Measurements from ENCODE around the gene CENPF. TPM values are rescaled to one million over a fixed set of nuclear protein-coding genes. Genes with fewer than 3 reads are reported as not detected.

Gene CENPF
- total and polyA plus RNA-seq, 7 experiments from 2014 or later = 0.83 to 79.9 (median 3.1) TPM

- ChIA-PET POLR2A (interaction anchor here (1.2 kb wide), 1 partner anchor 8 kb away, joined by 3 read pairs; no protein-coding TSS in a partner anchor), CTCF (interaction anchor here (0.8 to 3.1 kb wide), 7 partner anchors 8 to 351 kb away, joined by 3 to 21 read pairs (median 4); no protein-coding TSS in a partner anchor)
- Histone ChIP-seq H3K4me3 (ENCODE audit: low read length) (no peak overlapping the region), H3K4me1 (ENCODE audit: control insufficient read depth in 2 of 2, insufficient read depth in 2 of 2, low read length in 2 of 2) (peaks cover 0 to 45% of the 10 kb centered on the region in 2 donors), H3K27ac (ENCODE audit: low read depth, low read length) (no peak overlapping the region), H3K27me3 (ENCODE audit: control insufficient read depth in 2 of 2, insufficient read depth in 2 of 2, low read length in 2 of 2) (no peaks in the 10 kb centered on the region), H3K36me3 (ENCODE audit: control insufficient read depth in 2 of 3, insufficient read depth in 3 of 3, low read length in 3 of 3) (no peaks in the 10 kb centered on the region), H3K9me3 (ENCODE audit: control insufficient read depth in 2 of 3, low read length in 3 of 3) (no peaks in the 10 kb centered on the region)
- Mint-ChIP-seq H3K27me3 (no peaks in the 10 kb centered on the region), H3K27ac (peak overlapping the region in 6 of 9 donors; percentile 59 to 91 (median 80)), H3K4me1 (peaks cover 4 to 44% (median 10%) of the 10 kb centered on the region in 7 donors), H3K9me3 (peaks cover 0 to 8% (median 0%) of the 10 kb centered on the region in 11 donors), H3K36me3 (peaks cover 0 to 33% (median 2%) of the 10 kb centered on the region in 5 donors), H3K4me3 (peak overlapping the region in 9 of 10 donors; percentile 45 to 82 (median 62))
- intact Hi-C loops (cut with micrococcal nuclease) = loop anchor here (1.0 to 2.0 kb wide), 2 partner anchors 10 to 309 kb away; no protein-coding TSS in a partner anchor
- ATAC-seq (peak; percentile 46), DNase-seq (peak in 5 of 9 donors; percentile 9 to 48 (median 36))
Measured at GRCh38 chr1:214637722-214638458, 34.9 kb downstream of the CENPF start.

GRCh38 chr1:214638459-214638807 lies 35.4 kb downstream of the CENPF start:
- ChIA-PET CTCF (interaction anchor here (0.7 to 3.1 kb wide), 8 partner anchors 8 to 352 kb away, joined by 3 to 21 read pairs (median 4); no protein-coding TSS in a partner anchor), POLR2A (interaction anchor here (1.2 kb wide), 1 partner anchor 8 kb away, joined by 3 read pairs; no protein-coding TSS in a partner anchor)
- peaks cover 0 to 48% of the 10 kb centered on the region in 2 donors for H3K4me1 ChIP-seq (ENCODE audit: control insufficient read depth in 2 of 2, insufficient read depth in 2 of 2, low read length in 2 of 2)
- intact Hi-C loops (cut with micrococcal nuclease) = no loop called here
- H3K9me3 Mint-ChIP-seq = peaks cover 0 to 8% (median 0%) of the 10 kb centered on the region in 11 donors
- H3K4me3 ChIP-seq (ENCODE audit: low read length) = no peak overlapping the region
- no peak overlapping the region for H3K27ac ChIP-seq (ENCODE audit: low read depth, low read length)
- no peaks in the 10 kb centered on the region for H3K36me3 ChIP-seq (ENCODE audit: control insufficient read depth in 2 of 3, insufficient read depth in 3 of 3, low read length in 3 of 3)
- ATAC-seq = no peak
- no peaks in the 10 kb centered on the region for H3K9me3 ChIP-seq (ENCODE audit: control insufficient read depth in 2 of 3, low read length in 3 of 3)
- no peaks in the 10 kb centered on the region for H3K27me3 ChIP-seq (ENCODE audit: control insufficient read depth in 2 of 2, insufficient read depth in 2 of 2, low read length in 2 of 2)
- peak in 1 of 9 donors; percentile 18 for DNase-seq
- peaks cover 0 to 30% (median 2%) of the 10 kb centered on the region in 5 donors for H3K36me3 Mint-ChIP-seq
- peaks cover under 1 to 41% (median 7%) of the 10 kb centered on the region in 7 donors for H3K4me1 Mint-ChIP-seq
- H3K27me3 Mint-ChIP-seq = no peaks in the 10 kb centered on the region
- peak overlapping the region in 5 of 9 donors; percentile 69 to 91 (median 83) for H3K27ac Mint-ChIP-seq
- peak overlapping the region in 8 of 10 donors; percentile 45 to 82 (median 64) for H3K4me3 Mint-ChIP-seq

- no peaks in the 10 kb centered on the region for H3K27me3 Mint-ChIP-seq
- peak overlapping the region in 5 of 9 donors; percentile 32 to 91 (median 83) for H3K27ac Mint-ChIP-seq
- Histone ChIP-seq H3K9me3 (ENCODE audit: control insufficient read depth in 2 of 3, low read length in 3 of 3) (no peaks in the 10 kb centered on the region), H3K4me3 (ENCODE audit: low read length) (no peak overlapping the region), H3K36me3 (ENCODE audit: control insufficient read depth in 2 of 3, insufficient read depth in 3 of 3, low read length in 3 of 3) (no peaks in the 10 kb centered on the region), H3K27ac (ENCODE audit: low read depth, low read length) (no peak overlapping the region), H3K27me3 (ENCODE audit: control insufficient read depth in 2 of 2, insufficient read depth in 2 of 2, low read length in 2 of 2) (no peaks in the 10 kb centered on the region), H3K4me1 (ENCODE audit: control insufficient read depth in 2 of 2, insufficient read depth in 2 of 2, low read length in 2 of 2) (peaks cover 0 to 53% of the 10 kb centered on the region in 2 donors)
- peak overlapping the region in 8 of 10 donors; percentile 29 to 82 (median 64) for H3K4me3 Mint-ChIP-seq
- DNase-seq (no peak), ATAC-seq (no peak)
- peaks cover 0 to 29% (median under 1%) of the 10 kb centered on the region in 5 donors for H3K36me3 Mint-ChIP-seq
- ChIA-PET CTCF (interaction anchor here (0.5 to 3.1 kb wide), 8 partner anchors 9 to 1333 kb away, joined by 3 to 21 read pairs (median 4); no protein-coding TSS in a partner anchor), POLR2A (interaction anchor here (1.2 kb wide), 1 partner anchor 9 kb away, joined by 3 read pairs; no protein-coding TSS in a partner anchor)
- intact Hi-C loops (cut with micrococcal nuclease) = no loop called here
- peaks cover 0 to 13% (median 0%) of the 10 kb centered on the region in 11 donors for H3K9me3 Mint-ChIP-seq
- H3K4me1 Mint-ChIP-seq = peaks cover 6 to 41% (median 10%) of the 10 kb centered on the region in 7 donors
Measured at GRCh38 chr1:214638997-214639396, 36.0 kb downstream of the CENPF start.

GRCh38 chr1:214640431-214641213 lies 37.6 kb downstream of the CENPF start:
- Mint-ChIP-seq H3K9me3 (peaks cover 0 to 29% (median 5%) of the 10 kb centered on the region in 11 donors), H3K4me1 (peaks cover 7 to 35% (median 12%) of the 10 kb centered on the region in 7 donors), H3K4me3 (no peak overlapping the region), H3K36me3 (peaks cover 5 to 28% (median 12%) of the 10 kb centered on the region in 5 donors), H3K27ac (no peak overlapping the region), H3K27me3 (no peaks in the 10 kb centered on the region)
- peaks cover 0 to 54% of the 10 kb centered on the region in 2 donors for H3K4me1 ChIP-seq (ENCODE audit: control insufficient read depth in 2 of 2, insufficient read depth in 2 of 2, low read length in 2 of 2)
- ChIA-PET POLR2A (interaction anchor here (0.6 to 1.7 kb wide), 12 partner anchors 8 to 928 kb away, joined by 3 to 5 read pairs (median 4); partner anchors contain the start of genes CENPF and SMYD2), CTCF (interaction anchor here (0.6 to 3.1 kb wide), 6 partner anchors 8 to 1890 kb away, joined by 3 to 21 read pairs (median 4); no protein-coding TSS in a partner anchor)
- peaks cover 0 to 3% (median 0%) of the 10 kb centered on the region in 3 experiments for H3K9me3 ChIP-seq (ENCODE audit: control insufficient read depth in 2 of 3, low read length in 3 of 3)
- intact Hi-C loops (cut with micrococcal nuclease) = loop anchor here in 1 of 2 donors (1.0 to 5.0 kb wide), 8 partner anchors 8 to 927 kb away; partner anchors contain the start of genes CENPF, KCTD3 and SMYD2
- DNase-seq (peak in 7 of 9 donors; percentile 27 to 77 (median 61)), ATAC-seq (peak; percentile 80)
- H3K27ac ChIP-seq (ENCODE audit: low read depth, low read length) = peak overlapping the region; percentile 52
- H3K4me3 ChIP-seq (ENCODE audit: low read length) = peak overlapping the region; percentile 28
- H3K36me3 ChIP-seq (ENCODE audit: control insufficient read depth in 2 of 3, insufficient read depth in 3 of 3, low read length in 3 of 3) = no peaks in the 10 kb centered on the region
- no peaks in the 10 kb centered on the region for H3K27me3 ChIP-seq (ENCODE audit: control insufficient read depth in 2 of 2, insufficient read depth in 2 of 2, low read length in 2 of 2)

GRCh38 chr1:214641214-214641895 lies 38.4 kb downstream of the CENPF start:
- peak; percentile 48 for ATAC-seq
- Histone ChIP-seq H3K36me3 (ENCODE audit: control insufficient read depth in 2 of 3, insufficient read depth in 3 of 3, low read length in 3 of 3) (no peaks in the 10 kb centered on the region), H3K4me1 (ENCODE audit: control insufficient read depth in 2 of 2, insufficient read depth in 2 of 2, low read length in 2 of 2) (peaks cover 0 to 54% of the 10 kb centered on the region in 2 donors), H3K27me3 (ENCODE audit: control insufficient read depth in 2 of 2, insufficient read depth in 2 of 2, low read length in 2 of 2) (no peaks in the 10 kb centered on the region), H3K9me3 (ENCODE audit: control insufficient read depth in 2 of 3, low read length in 3 of 3) (peaks cover 0 to 8% (median 0%) of the 10 kb centered on the region in 3 experiments), H3K27ac (ENCODE audit: low read depth, low read length) (peak overlapping the region; percentile 52), H3K4me3 (ENCODE audit: low read length) (peak overlapping the region; percentile 28)
- Mint-ChIP-seq H3K27me3 (no peaks in the 10 kb centered on the region), H3K27ac (no peak overlapping the region), H3K36me3 (peaks cover 6 to 32% (median 18%) of the 10 kb centered on the region in 5 donors), H3K9me3 (peaks cover 0 to 36% (median 9%) of the 10 kb centered on the region in 11 donors), H3K4me3 (no peak overlapping the region), H3K4me1 (peaks cover 7 to 40% (median 20%) of the 10 kb centered on the region in 7 donors)
- intact Hi-C loops (cut with micrococcal nuclease) = loop anchor here in 1 of 2 donors (1.0 to 5.0 kb wide), 8 partner anchors 9 to 926 kb away; partner anchors contain the start of genes CENPF, KCTD3 and SMYD2
- ChIA-PET POLR2A (interaction anchor here (0.6 to 1.7 kb wide), 7 partner anchors 9 to 927 kb away, joined by 3 to 5 read pairs (median 4); partner anchors contain the start of genes CENPF and SMYD2), CTCF (interaction anchor here (0.8 to 1.7 kb wide), 5 partner anchors 9 to 885 kb away, joined by 4 to 10 read pairs (median 5); no protein-coding TSS in a partner anchor)
- peak in 5 of 9 donors; percentile 26 to 63 (median 47) for DNase-seq

Data from naive thymus-derived CD4-positive, alpha-beta T cell (primary cell).